GM18511 (cell line): ENCODE measurements around the gene CLSTN2.

Experiments used
- ATAC-seq: cut with Tn5 transposase; IDR thresholded peaks from one replicate; pipeline ENCODE4 v1.9.1; 2021; ENCODE audit warnings: mild to moderate bottlenecking, moderate library complexity; ENCODE audit not compliant: unreplicated experiment

CLSTN2 gene

DNA sequence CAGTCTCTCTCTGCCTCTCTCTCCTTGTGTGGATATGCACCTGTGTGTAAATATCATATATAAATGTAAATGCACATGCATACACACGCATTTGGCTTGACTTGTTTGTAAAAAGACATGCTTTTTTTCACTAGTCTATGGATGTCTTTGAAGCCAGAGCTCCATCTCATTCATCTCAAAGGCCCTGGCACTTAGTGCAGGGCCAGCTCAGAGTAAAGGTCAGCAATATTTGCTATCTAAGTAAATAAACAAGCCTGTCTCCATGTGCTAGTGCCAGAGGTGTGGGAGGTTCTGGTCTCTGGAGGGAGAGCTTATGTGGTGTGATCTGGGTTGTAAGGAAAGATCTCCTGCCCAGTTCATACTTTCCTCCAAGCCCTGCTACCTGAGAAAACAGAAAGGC is 5.6 kb downstream of the CLSTN2 start:
- ATAC-seq = no peak

DNA sequence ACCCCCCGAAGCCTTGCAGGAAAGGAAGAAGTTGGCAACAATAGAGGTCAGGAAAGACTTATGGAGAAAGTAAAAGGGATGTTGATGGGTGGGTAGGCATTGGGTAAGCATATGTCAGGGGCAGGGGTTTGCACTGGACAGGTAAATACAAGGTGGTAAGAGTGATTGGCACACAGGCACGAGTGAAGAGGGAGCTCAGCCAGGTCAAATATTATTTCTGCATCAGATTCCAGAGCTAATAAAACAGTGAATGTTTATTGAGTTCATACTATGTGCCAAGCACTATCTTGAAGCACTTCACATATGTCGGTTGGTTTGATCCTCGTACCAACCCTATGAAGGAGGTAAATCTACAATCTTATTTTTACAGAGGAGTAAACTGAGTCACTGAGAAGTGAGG is 6.6 kb downstream of the CLSTN2 start:
- no peak for ATAC-seq

GRCh38 chr3:139944256-139944910 is 9.4 kb downstream of the CLSTN2 start:
- no peak for ATAC-seq

- ATAC-seq = no peak
Measured at GRCh38 chr3:139945386-139945785, 10.4 kb downstream of the CLSTN2 start.

DNA sequence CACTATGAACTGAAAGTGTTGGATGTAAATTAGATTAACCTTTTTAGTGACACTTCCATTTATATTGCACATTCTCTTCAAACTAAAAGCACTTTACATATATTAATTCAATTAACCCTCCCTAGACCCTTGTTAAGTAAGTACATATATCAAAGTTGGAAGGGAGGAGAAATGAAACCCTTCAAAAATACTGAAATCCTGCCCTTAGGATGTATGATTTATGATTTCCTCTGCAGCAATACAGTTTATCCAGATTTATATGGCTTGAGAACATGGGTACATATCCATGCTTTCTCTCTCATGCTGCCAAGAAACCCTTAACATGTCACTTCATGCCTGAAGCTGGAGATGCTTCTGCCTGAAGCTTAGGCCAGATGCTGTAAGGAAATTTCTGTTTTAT is 11.0 kb downstream of the CLSTN2 start:
- no peak for ATAC-seq

DNA sequence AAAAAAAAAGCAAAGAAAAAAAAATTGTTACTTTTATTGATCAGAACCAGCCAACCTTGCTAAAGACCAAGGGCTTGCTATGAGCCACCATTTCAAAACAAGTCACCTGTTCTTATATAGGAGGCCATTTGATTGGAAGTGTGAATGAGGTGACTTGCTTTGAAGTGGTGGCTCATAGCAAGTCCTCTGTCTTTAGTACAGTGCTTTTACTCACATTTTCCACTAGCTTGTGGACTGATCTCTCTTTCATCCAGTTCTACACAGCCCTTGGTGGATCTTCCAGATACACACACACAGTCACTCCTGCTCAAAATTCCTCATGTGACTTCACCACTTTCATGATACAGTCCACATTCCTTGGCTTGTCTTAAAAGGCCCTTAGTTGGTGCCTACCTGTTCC is 13.5 kb downstream of the CLSTN2 start:
- ATAC-seq = no peak

GRCh38 chr3:139948898-139949297 is 13.9 kb downstream of the CLSTN2 start:
- ATAC-seq = no peak

DNA sequence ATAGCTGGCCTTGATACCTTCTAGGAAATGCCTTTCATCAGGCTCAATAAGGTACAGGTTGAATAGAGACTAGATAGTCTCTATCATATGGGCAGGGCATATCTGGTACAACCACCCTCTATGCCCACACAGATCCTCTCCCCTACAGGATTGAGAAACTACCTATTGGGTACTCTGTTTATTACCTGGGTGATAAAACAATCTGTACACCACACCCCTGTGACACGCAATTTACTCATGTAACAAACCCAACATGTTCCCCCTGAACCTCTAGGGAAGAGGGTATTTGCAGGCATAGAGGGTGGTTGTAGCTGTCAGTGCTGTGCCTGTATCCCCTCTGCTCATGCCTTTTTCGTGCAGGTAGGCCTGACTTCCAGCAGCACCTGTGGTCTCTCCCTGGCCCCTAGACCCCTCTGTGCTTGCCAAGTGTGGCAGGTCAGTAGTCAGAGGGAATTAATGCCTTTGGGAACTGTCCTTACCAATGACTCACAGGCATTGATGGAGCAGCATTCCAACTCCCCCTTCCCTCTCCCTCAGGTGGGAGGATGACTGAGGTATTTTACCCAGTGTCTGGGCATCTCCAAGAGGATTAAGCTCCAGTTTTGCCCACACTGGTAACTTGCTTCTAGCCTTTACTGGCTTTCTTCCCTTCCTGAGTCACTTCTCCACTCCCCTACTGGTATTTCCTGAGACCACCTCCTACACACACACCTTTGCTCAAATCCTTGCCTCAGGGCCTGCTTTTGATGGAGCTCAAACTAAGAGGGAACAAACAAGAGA is 18.3 kb downstream of the CLSTN2 start:
- ATAC-seq = no peak

- no peak for ATAC-seq
Measured at GRCh38 chr3:139954146-139954860, 19.3 kb downstream of the CLSTN2 start.

GRCh38 chr3:139957844-139958243 is 22.9 kb downstream of the CLSTN2 start:
- no peak for ATAC-seq

DNA sequence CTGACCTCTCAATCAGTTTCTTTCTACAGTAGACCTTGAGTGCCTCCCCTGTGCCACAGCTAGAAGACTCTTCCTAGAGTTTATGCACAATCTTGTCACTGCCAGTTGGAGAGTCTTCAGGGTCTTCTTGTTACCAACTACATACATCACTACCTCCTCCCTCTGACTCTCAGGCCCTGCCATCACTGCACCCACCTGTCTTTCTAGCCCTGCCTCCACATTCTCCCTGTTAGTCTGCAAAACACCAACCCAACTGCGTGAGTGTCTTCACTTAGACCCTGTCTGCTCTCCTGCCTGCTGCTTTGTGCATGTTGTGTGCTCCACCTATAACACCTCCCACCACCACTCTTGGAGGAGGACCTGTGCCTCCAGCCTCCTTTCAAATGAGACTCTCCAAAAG is 34.4 kb downstream of the CLSTN2 start:
- no peak for ATAC-seq

- no peak for ATAC-seq
Measured at GRCh38 chr3:139970526-139970925, 35.5 kb downstream of the CLSTN2 start.

GRCh38 chr3:139974809-139975425 is 39.9 kb downstream of the CLSTN2 start:
- no peak for ATAC-seq

GRCh38 chr3:139975594-139976365 is 40.8 kb downstream of the CLSTN2 start:
- ATAC-seq = no peak

DNA sequence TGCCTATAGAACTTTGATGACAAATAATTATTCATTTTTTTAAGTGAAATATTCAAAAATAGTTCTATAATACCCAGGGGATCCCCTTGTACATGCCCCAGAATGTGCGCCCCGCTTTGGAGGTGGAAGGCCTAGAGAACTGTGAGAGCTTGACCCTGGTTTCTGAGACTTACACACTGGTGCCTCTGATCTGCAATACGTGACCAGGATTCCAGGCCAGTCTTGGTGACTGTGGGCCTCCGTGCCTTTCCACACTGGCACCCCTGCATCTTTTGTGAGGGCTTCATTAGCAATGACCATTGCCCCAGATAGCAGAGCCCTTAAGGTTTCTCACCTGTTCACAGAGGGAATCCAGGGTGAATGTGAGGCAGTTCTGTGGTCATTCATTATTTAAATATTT is 44.0 kb downstream of the CLSTN2 start:
- ATAC-seq = no peak

GRCh38 chr3:139979991-139980390 is 45.0 kb downstream of the CLSTN2 start:
- no peak for ATAC-seq

DNA sequence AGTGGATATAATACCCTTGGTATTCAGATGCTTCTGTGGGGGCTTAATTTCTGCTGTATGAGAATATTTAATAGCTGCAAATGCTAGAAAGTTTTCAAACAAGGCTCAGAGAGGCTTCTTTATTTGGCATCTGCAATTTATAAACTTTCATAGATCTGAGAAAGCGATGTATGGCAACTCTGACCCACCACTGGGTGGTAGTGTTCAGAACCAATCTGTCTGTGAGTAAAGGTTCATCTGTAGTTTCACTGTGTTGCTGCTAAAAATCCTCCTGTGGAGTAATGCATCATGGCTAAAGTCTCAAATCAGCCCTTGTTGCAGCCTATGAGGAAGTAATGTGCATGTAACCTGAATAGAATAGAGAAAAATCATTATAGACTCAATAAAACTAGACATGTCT is 47.4 kb downstream of the CLSTN2 start:
- ATAC-seq = no peak

GRCh38 chr3:139985576-139985975 is 50.6 kb downstream of the CLSTN2 start:
- ATAC-seq = no peak

DNA sequence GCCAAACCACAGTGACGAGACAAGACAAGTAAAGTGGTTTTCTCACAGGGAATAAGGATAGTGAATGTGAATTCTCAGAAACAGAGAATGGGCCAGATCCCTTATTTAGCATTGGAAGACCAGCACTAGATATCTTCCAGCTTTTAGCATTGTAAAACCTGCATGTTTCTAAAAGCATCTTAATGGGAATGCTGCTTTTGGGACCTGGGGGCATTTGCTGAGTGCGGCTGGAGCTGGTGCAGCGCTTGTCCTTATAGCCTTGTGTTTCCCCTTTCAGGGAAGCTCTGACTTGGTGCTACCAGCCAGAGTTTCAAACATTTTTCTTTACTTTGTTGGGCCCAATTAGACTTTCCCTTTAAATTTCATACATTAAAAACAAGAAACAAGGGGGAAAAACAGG is 52.9 kb downstream of the CLSTN2 start:
- no peak for ATAC-seq

GRCh38 chr3:139988472-139989156 is 53.6 kb downstream of the CLSTN2 start:
- ATAC-seq = no peak
